Endothelial cell of umbilical vein (primary cell): ENCODE measurements around the gene FNDC1. TPM values are rescaled to one million over a fixed set of nuclear protein-coding genes. Genes with fewer than 3 reads are reported as not detected.

ENCODE experiments used
- BruUV-seq: library from RNA; stranded (reverse); fragments of 400-500 nt; replicated peaks from 2 replicates; lab custom pipeline; 2021; lab: Mats Ljungman, UMichigan
- CTCF ChIA-PET: fragments of 300-600, 350-600 bp; sonication (Branson Sonifier 250); formaldehyde crosslinking; loops from one replicate; lab custom pipeline; 2021; ENCODE audit warnings: antibody characterized with exemption, inconsistent platforms; lab: Charles Lee
- POLR2A ChIA-PET: fragments of 300-600, 350-600 bp; sonication (Branson Sonifier 250); formaldehyde crosslinking; loops from one replicate; lab custom pipeline; 2021; ENCODE audit warnings: antibody characterized with exemption, inconsistent platforms; lab: Charles Lee
- DNase-seq: peaks from one replicate; pipeline ENCODE4 v3.0.0-alpha.2; 2011; ENCODE audit warnings: low read depth, low spot score
- FAIRE-seq: peaks from 2 replicates; lab custom pipeline; 2011; peaks lifted over from hg19 to GRCh38; lab: Jason Lieb, UNC
- H2AFZ ChIP-seq: 2 replicates; pipeline ENCODE4 v1.6.0; 2012; ENCODE audit warnings: low read depth, low read length, control low read depth, inconsistent platforms
- H3K27ac ChIP-seq: 2 replicates; pipeline ENCODE4 v1.5.1; 2011; ENCODE audit warnings: low read depth, mild to moderate bottlenecking, control low read depth, low read length, moderate library complexity; ENCODE audit not compliant: insufficient read depth
- H3K27me3 ChIP-seq, 2 experiments: 2 replicates each; pipeline versions ENCODE4 v1.6.0 to v1.6.1; 2011; ENCODE audit warnings: low read length in 2 of 2, mixed read lengths in 1 of 2; ENCODE audit not compliant: control insufficient read depth in 2 of 2, insufficient read depth in 2 of 2
- H3K36me3 ChIP-seq, 2 experiments: 2 replicates in 1 of 2; 3 replicates in 1 of 2; pipeline ENCODE4 v1.5.1; 2011; ENCODE audit warnings: low read length in 2 of 2, mild to moderate bottlenecking in 1 of 2, moderate library complexity in 1 of 2; ENCODE audit not compliant: control insufficient read depth in 2 of 2, insufficient read depth in 2 of 2; ENCODE audit errors: extremely low read depth in 1 of 2
- H3K4me1 ChIP-seq: 3 replicates; pipeline ENCODE4 v1.5.1; 2011; ENCODE audit warnings: mild to moderate bottlenecking, low read length; ENCODE audit not compliant: control insufficient read depth, insufficient read depth; ENCODE audit errors: extremely low read depth
- H3K4me2 ChIP-seq: 2 replicates; pipeline ENCODE4 v1.6.1; 2011; ENCODE audit warnings: low read length, control low read depth, mixed read lengths; ENCODE audit not compliant: insufficient read depth
- H3K4me3 ChIP-seq, 3 experiments: fragments of 200-600 bp in 1 of 3; sonication (generic), shearing (Covaris generic) in 1 of 3; replicated peaks in 1 of 3; 2 replicates each; pipeline ENCODE4 v1.5.1; 2011 to 2016; ENCODE audit warnings: control low read depth in 3 of 3, low read length in 3 of 3, mild to moderate bottlenecking in 2 of 3, inconsistent platforms in 1 of 3, low read depth in 1 of 3, moderate library complexity in 1 of 3; ENCODE audit not compliant: insufficient read depth in 1 of 3
- H3K79me2 ChIP-seq: 2 replicates; pipeline ENCODE4 v1.6.0; 2012; ENCODE audit warnings: low read length, inconsistent platforms; ENCODE audit not compliant: control insufficient read depth, insufficient read depth
- H3K9ac ChIP-seq: replicated peaks from 2 replicates; pipeline ENCODE3; 2011; ENCODE audit warnings: low read length, control low read depth; ENCODE audit not compliant: insufficient read depth; ENCODE audit errors: extremely low read depth
- H3K9me1 ChIP-seq: replicated peaks from 3 replicates; pipeline ENCODE4 v1.6.0; 2011; ENCODE audit warnings: mild to moderate bottlenecking, low read length; ENCODE audit not compliant: control insufficient read depth, insufficient read depth; ENCODE audit errors: extremely low read depth
- H3K9me3 ChIP-seq: replicated peaks from 2 replicates; pipeline ENCODE4 v1.5.1; 2012; ENCODE audit warnings: low read length, inconsistent platforms; ENCODE audit not compliant: control insufficient read depth, insufficient read depth
- H4K20me1 ChIP-seq: replicated peaks from 2 replicates; pipeline ENCODE3; 2011; ENCODE audit warnings: mild to moderate bottlenecking, low read length; ENCODE audit not compliant: control insufficient read depth, insufficient read depth; ENCODE audit errors: extremely low read depth
- EZH2 ChIP-seq: IDR thresholded peaks from 2 replicates; pipeline ENCODE4 v1.6.1; 2012; ENCODE audit warnings: borderline replicate concordance, low read depth, mild to moderate bottlenecking, moderate library complexity, low read length, inconsistent platforms; ENCODE audit not compliant: severe bottlenecking
- FOS ChIP-seq: IDR thresholded peaks from 2 replicates; pipeline ENCODE4 v1.6.1; 2011; ENCODE audit warnings: mild to moderate bottlenecking, low read length, moderate library complexity, borderline replicate concordance; ENCODE audit not compliant: insufficient read depth
- GATA2 ChIP-seq: IDR thresholded peaks from 2 replicates; pipeline ENCODE4 v1.7.0; 2011; ENCODE audit warnings: low read depth, mild to moderate bottlenecking, moderate library complexity, mixed read lengths, low read length; ENCODE audit not compliant: insufficient read length, insufficient read depth
- JUN ChIP-seq: IDR thresholded peaks from 2 replicates; pipeline ENCODE4 v1.6.1; 2011; ENCODE audit warnings: borderline replicate concordance, low read depth; ENCODE audit not compliant: insufficient read length, insufficient read depth
- MAX ChIP-seq: IDR thresholded peaks from 2 replicates; pipeline ENCODE4 v1.6.1; 2011; ENCODE audit not compliant: insufficient read depth, insufficient read length
- MYC ChIP-seq: IDR thresholded peaks from one replicate; pipeline ENCODE4 v1.6.1; 2011; ENCODE audit warnings: mild to moderate bottlenecking, low read depth, low read length
- POLR2A ChIP-seq: IDR thresholded peaks from 2 replicates; pipeline ENCODE4 v1.6.1; 2012; ENCODE audit warnings: low read depth, mild to moderate bottlenecking, control low read depth, low read length
- POLR2AphosphoS5 ChIP-seq: IDR thresholded peaks from 2 replicates; pipeline ENCODE4 v1.6.1; 2012; ENCODE audit warnings: low read depth, mild to moderate bottlenecking, control low read depth, low read length, moderate library complexity; ENCODE audit not compliant: insufficient read depth
- dilution Hi-C: fragments of 300-500 bp; cut with MboI; formaldehyde crosslinking; loops from one replicate; pipeline ENCODE4 v1.15.0; 2019; ENCODE audit warnings: low sequenced_read_pairs; ENCODE audit not compliant: extremely low pct_ligation_motif_present
- intact Hi-C: fragments of 100-400 bp; cut with micrococcal nuclease; formaldehyde crosslinking; loops from one replicate; pipeline ENCODE4 v1.10.0; 2022
- polyA plus RNA-seq, 4 experiments: library from polyadenylated mRNA; depleted of rRNA in 3 of 4; stranded (reverse) in 3 of 4; unstranded in 1 of 4; fragments of >200 nt; gene quantifications; 2 replicates each; pipeline versions ENCODE4 v1.2.1 to v1.2.3, GENCODE V29; 2011 to 2012; ENCODE audit warnings: missing spikeins in 1 of 4
- total RNA-seq: library from RNA; stranded (reverse); gene quantifications from 2 replicates; pipeline ENCODE4 v1.2.3, GENCODE V29; 2021
- TF ChIP-seq, protein P1 (sequence below), 2 donors: IDR thresholded peaks; 1 replicate in 1 of 2; 2 replicates in 1 of 2; pipeline ENCODE4 v1.5.1; 2011; ENCODE audit warnings: low read length in 2 of 2, mild to moderate bottlenecking in 2 of 2, moderate library complexity in 2 of 2, control low read depth in 1 of 2, inconsistent platforms in 1 of 2, low read depth in 1 of 2; ENCODE audit not compliant: insufficient read depth in 1 of 2; ENCODE audit errors: extremely low read depth in 1 of 2

FNDC1 gene
- total and polyA plus RNA-seq, 2 donors (not counting 3 experiments of a cell fraction or from before 2014, with no cell fraction given) = 0.04 TPM; not detected in 1

- dilution Hi-C loops (no loop called here), intact Hi-C loops (no loop called here)
- Histone ChIP-seq H3K79me2 (no peaks in the 10 kb centered on the region), H3K27ac (no peak overlapping the region), H3K27me3 (no peaks in the 10 kb centered on the region), H3K9ac (no peak overlapping the region), H3K4me1 (no peaks in the 10 kb centered on the region), H3K9me1 (no peaks in the 10 kb centered on the region), H4K20me1 (no peaks in the 10 kb centered on the region), H3K4me2 (no peak overlapping the region), H3K9me3 (peaks cover 7% of the 10 kb centered on the region), H2AFZ (no peak overlapping the region), H3K4me3 (no peak overlapping the region), H3K36me3 (no peaks in the 10 kb centered on the region)
- ChIA-PET CTCF (no interaction called here), POLR2A (no interaction called here)
- BruUV-seq = no TSS peak
- DNase-seq = no peak
- TF ChIP-seq JUN (no peak), FOS (no peak), POLR2AphosphoS5 (no peak), POLR2A (no peak), EZH2 (no peak), GATA2 (no peak), MYC (no peak), MAX (no peak)
- TF ChIP-seq, protein P1, sequence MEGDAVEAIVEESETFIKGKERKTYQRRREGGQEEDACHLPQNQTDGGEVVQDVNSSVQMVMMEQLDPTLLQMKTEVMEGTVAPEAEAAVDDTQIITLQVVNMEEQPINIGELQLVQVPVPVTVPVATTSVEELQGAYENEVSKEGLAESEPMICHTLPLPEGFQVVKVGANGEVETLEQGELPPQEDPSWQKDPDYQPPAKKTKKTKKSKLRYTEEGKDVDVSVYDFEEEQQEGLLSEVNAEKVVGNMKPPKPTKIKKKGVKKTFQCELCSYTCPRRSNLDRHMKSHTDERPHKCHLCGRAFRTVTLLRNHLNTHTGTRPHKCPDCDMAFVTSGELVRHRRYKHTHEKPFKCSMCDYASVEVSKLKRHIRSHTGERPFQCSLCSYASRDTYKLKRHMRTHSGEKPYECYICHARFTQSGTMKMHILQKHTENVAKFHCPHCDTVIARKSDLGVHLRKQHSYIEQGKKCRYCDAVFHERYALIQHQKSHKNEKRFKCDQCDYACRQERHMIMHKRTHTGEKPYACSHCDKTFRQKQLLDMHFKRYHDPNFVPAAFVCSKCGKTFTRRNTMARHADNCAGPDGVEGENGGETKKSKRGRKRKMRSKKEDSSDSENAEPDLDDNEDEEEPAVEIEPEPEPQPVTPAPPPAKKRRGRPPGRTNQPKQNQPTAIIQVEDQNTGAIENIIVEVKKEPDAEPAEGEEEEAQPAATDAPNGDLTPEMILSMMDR (IDR thresholded peaks at IDR 0.05; ENCODE audit: extremely low read depth in 1 of 2, insufficient read depth in 1 of 2, low read depth in 1 of 2, low read length in 2 of 2) = no peak
- no peak for FAIRE-seq
Measured at GRCh38 chr6:159321267-159321666, 152.1 kb downstream of the FNDC1 start.

Other genes with a start within 250 kb of the FNDC1 start
- 3.0 and 3.3 TPM in 2 replicates for gene RSPH3, start 169.2 kb upstream of the FNDC1 start, total RNA-seq
- gene RSPH3, start 169.2 kb upstream of the FNDC1 start, polyA plus RNA-seq = 0.66 and 1.1 TPM in 2 replicates
- gene TAGAP, start 124.4 kb upstream of the FNDC1 start, total RNA-seq = not detected in 2 replicates
- not detected in 2 replicates for gene TAGAP, start 124.4 kb upstream of the FNDC1 start, polyA plus RNA-seq